NCI-H2107 (cell line): ENCODE data around the gene FOXJ2.
A peak's percentile ranks its signal among the peaks of the same experiment; 100 is the strongest.
"Not testable (repeated sequence)": the region's sequence is repeated elsewhere in the genome, so short reads cannot be mapped to it uniquely, and the experiment has no call there.

Experiments
- DNase-seq: peaks from one replicate; lab custom pipeline; 2025; lab: John Stamatoyannopoulos, UW

FOXJ2 gene

GRCh38 chr12:8030189-8030588 lies 2.3 kb upstream of the FOXJ2 start:
- DNase-seq, result no peak

- not testable (repeated sequence) for DNase-seq
Measured at GRCh38 chr12:8031017-8031416, 1.5 kb upstream of the FOXJ2 start.

GRCh38 chr12:8031872-8032241 lies 659 bp upstream of the FOXJ2 start:
- DNase-seq, result no peak

GRCh38 chr12:8033153-8034044 lies 883 bp downstream of the FOXJ2 start:
- DNase-seq, result no peak

- DNase-seq, result no peak
Measured at GRCh38 chr12:8034802-8035201, 2.3 kb downstream of the FOXJ2 start.

GRCh38 chr12:8035440-8036010 lies 3.0 kb downstream of the FOXJ2 start:
- no peak for DNase-seq

GRCh38 chr12:8036346-8036745 lies 3.8 kb downstream of the FOXJ2 start:
- DNase-seq, result no peak

- DNase-seq, result no peak
Measured at GRCh38 chr12:8037046-8037663, 4.6 kb downstream of the FOXJ2 start.

GRCh38 chr12:8037947-8038346 lies 5.4 kb downstream of the FOXJ2 start:
- DNase-seq, result no peak

- DNase-seq, result peak; percentile 91
Measured at GRCh38 chr12:8038659-8039114, 6.2 kb downstream of the FOXJ2 start.

GRCh38 chr12:8040791-8041190 lies 8.3 kb downstream of the FOXJ2 start:
- DNase-seq, result no peak

- peak; percentile 52 for DNase-seq
Measured at GRCh38 chr12:8045952-8046944, 13.7 kb downstream of the FOXJ2 start.

- DNase-seq, result no peak
Measured at GRCh38 chr12:8047842-8048241, 15.3 kb downstream of the FOXJ2 start.

GRCh38 chr12:8048906-8049305 lies 16.4 kb downstream of the FOXJ2 start:
- no peak for DNase-seq

- no peak for DNase-seq
Measured at GRCh38 chr12:8050600-8051250, 18.2 kb downstream of the FOXJ2 start.

GRCh38 chr12:8052679-8053078 lies 20.2 kb downstream of the FOXJ2 start:
- no peak for DNase-seq

- DNase-seq, result no peak
Measured at GRCh38 chr12:8054816-8055215, 22.3 kb downstream of the FOXJ2 start.

GRCh38 chr12:8057306-8057705 lies 24.8 kb downstream of the FOXJ2 start:
- DNase-seq, result no peak

GRCh38 chr12:8057839-8058238 lies 25.3 kb downstream of the FOXJ2 start:
- no peak for DNase-seq

- DNase-seq, result no peak
Measured at GRCh38 chr12:8058506-8058905, 26.0 kb downstream of the FOXJ2 start.

GRCh38 chr12:8064131-8064530 lies 31.6 kb downstream of the FOXJ2 start:
- no peak for DNase-seq
